ENCODE results near the gene ZC3H12A.
"Not testable (repeated sequence)": the region's sequence is repeated elsewhere in the genome, so short reads cannot be mapped to it uniquely, and the experiment has no call there.

Gene ZC3H12A

GRCh38 chr1:37506740-37507139 lies 32.4 kb downstream of the ZC3H12A start:
- no peak for DNase-seq

- DNase-seq, result no peak
Observed at GRCh38 chr1:37509181-37509580, 34.8 kb downstream of the ZC3H12A start.

- DNase-seq, result peak; percentile 24 to 41
Observed at GRCh38 chr1:37513795-37514349, 39.5 kb downstream of the ZC3H12A start.

GRCh38 chr1:37514350-37515184 lies 40.2 kb downstream of the ZC3H12A start, which contains the start of gene MEAF6:
TSS of gene MEAF6 (minus strand) at chr1:37514766. CDS start at chr1:37514746, 20 bp downstream.
- peak; percentile 77 to 81 for DNase-seq

GRCh38 chr1:37515185-37516034 lies 41.0 kb downstream of the ZC3H12A start:
- peak; percentile 4 to 27 for DNase-seq

GRCh38 chr1:37517569-37517968 lies 43.2 kb downstream of the ZC3H12A start:
- DNase-seq, result no peak

GRCh38 chr1:37518241-37518640 lies 43.9 kb downstream of the ZC3H12A start:
- not testable (repeated sequence) for DNase-seq

GRCh38 chr1:37518929-37519328 lies 44.5 kb downstream of the ZC3H12A start:
- DNase-seq, result not testable (repeated sequence)

- no peak for DNase-seq
Observed at GRCh38 chr1:37519613-37520012, 45.2 kb downstream of the ZC3H12A start.

- DNase-seq, result not testable (repeated sequence)
Observed at GRCh38 chr1:37529888-37530287, 55.5 kb downstream of the ZC3H12A start.

GRCh38 chr1:37532418-37533156 lies 58.2 kb downstream of the ZC3H12A start:
- DNase-seq, result not testable (repeated sequence)

- DNase-seq, result no peak
Observed at GRCh38 chr1:37533317-37534093, 59.1 kb downstream of the ZC3H12A start.

Data from SHP77 (cell line).